Articular chondrocyte of knee joint (primary cell): Measurements from ENCODE around the gene PRKAG3. TPM values are rescaled to one million over a fixed set of nuclear protein-coding genes. Genes with fewer than 3 reads are reported as not detected.

Experiments
- total RNA-seq: library from RNA; depleted of rRNA; stranded (reverse); fragments of >200 nt; gene quantifications from 2 replicates; pipeline ENCODE4 v1.2.3, GENCODE V29; 2012

Gene PRKAG3
- total RNA-seq = 0.11 and 0.39 TPM in 2 replicates

GRCh38 chr2:218831378-218831990 lies at the start of gene PRKAG3:
Gene PRKAG3, minus strand, starts transcription at chr2:218831803.

GRCh38 chr2:218880102-218880858 lies 48.7 kb upstream of the PRKAG3 start, which contains the start of gene WNT10A:
Gene WNT10A, plus strand, starts transcription at chr2:218880852. Its CDS starts 144 bp downstream, at chr2:218880996.

GRCh38 chr2:218859556-218859987 lies 28.0 kb upstream of the PRKAG3 start, which contains the start of gene WNT6:
Gene WNT6, plus strand, starts transcription at chr2:218859805. Its CDS starts 233 bp downstream, at chr2:218860038.

GRCh38 chr2:218781691-218782527 lies 49.7 kb downstream of the PRKAG3 start, which contains the start of gene CYP27A1:
Gene CYP27A1, plus strand, starts transcription at chr2:218782147. Its CDS starts 36 bp downstream, at chr2:218782183.

Other genes starting within 250 kb of the PRKAG3 start
- gene PLCD4, start 223.9 kb downstream of the PRKAG3 start, total RNA-seq = 14.0 and 14.2 TPM in 2 replicates
- 13.4 and 15.5 TPM in 2 replicates for gene ZNF142, start 172.2 kb downstream of the PRKAG3 start, total RNA-seq
- 23.1 and 26.0 TPM in 2 replicates for gene BCS1L, start 172.1 kb downstream of the PRKAG3 start, total RNA-seq
- gene RNF25, start 159.8 kb downstream of the PRKAG3 start, total RNA-seq = 27.6 and 29.6 TPM in 2 replicates
- gene STK36, start 159.7 kb downstream of the PRKAG3 start, total RNA-seq = 24.1 and 25.5 TPM in 2 replicates
- 14.1 and 22.7 TPM in 2 replicates for gene TTLL4, start 121.0 kb downstream of the PRKAG3 start, total RNA-seq
- 54.0 and 59.7 TPM in 2 replicates for gene CYP27A1, start 49.7 kb downstream of the PRKAG3 start, total RNA-seq
- not detected in 2 replicates for gene WNT6, start 28.0 kb upstream of the PRKAG3 start, total RNA-seq
- not detected in 2 replicates for gene WNT10A, start 49.0 kb upstream of the PRKAG3 start, total RNA-seq
- not detected in 2 replicates for gene CDK5R2, start 127.9 kb upstream of the PRKAG3 start, total RNA-seq
- gene FEV, start 153.4 kb upstream of the PRKAG3 start, total RNA-seq = not detected in 2 replicates
- gene CRYBA2, start 161.6 kb upstream of the PRKAG3 start, total RNA-seq = 0.54 TPM in 1 of 2 replicates, not detected in the other
- gene CFAP65, start 209.7 kb upstream of the PRKAG3 start, total RNA-seq = 0.22 TPM in 1 of 2 replicates, not detected in the other
- not detected in 2 replicates for gene IHH, start 229.1 kb upstream of the PRKAG3 start, total RNA-seq